Activated effector memory CD4-positive, alpha-beta T cell treated with Interleukin-2 at 50 U/mL for 16 hours (primary cell): ENCODE measurements around the gene DCUN1D2.
"Not testable (repeated sequence)": the region's sequence is repeated elsewhere in the genome, so short reads cannot be mapped to it uniquely, and the experiment has no call there.

ENCODE experiments used
- DNase-seq: peaks from one replicate; pipeline ENCODE4 v3.0.0-alpha.2; 2020

Gene DCUN1D2

GRCh38 chr13:113489171-113489548 is 1.4 kb downstream of the DCUN1D2 start:
- DNase-seq, result no peak

GRCh38 chr13:113488283-113488682 is 2.2 kb downstream of the DCUN1D2 start:
- DNase-seq, result no peak

DNA sequence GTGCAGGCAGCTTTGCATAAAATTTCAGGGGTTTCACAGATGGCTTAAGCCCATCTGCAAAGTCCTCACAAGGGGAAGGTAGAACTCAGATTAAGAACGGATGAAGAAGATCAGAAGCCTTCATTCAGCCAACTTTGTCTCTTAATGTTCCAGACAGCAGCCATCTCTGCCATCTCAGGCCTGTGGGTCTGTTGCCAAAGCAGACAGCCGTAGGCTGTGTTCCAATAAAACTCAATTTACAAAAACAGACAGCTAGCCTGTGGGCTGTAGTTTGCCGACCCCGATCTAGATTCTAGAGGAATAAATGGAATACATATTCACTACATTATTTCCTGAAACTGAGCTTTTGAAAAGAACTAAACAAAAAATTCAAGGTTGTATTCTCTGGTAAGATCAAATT is 3.8 kb downstream of the DCUN1D2 start:
- DNase-seq, result no peak

GRCh38 chr13:113485545-113485944 is 5.0 kb downstream of the DCUN1D2 start:
- DNase-seq, result no peak

DNA sequence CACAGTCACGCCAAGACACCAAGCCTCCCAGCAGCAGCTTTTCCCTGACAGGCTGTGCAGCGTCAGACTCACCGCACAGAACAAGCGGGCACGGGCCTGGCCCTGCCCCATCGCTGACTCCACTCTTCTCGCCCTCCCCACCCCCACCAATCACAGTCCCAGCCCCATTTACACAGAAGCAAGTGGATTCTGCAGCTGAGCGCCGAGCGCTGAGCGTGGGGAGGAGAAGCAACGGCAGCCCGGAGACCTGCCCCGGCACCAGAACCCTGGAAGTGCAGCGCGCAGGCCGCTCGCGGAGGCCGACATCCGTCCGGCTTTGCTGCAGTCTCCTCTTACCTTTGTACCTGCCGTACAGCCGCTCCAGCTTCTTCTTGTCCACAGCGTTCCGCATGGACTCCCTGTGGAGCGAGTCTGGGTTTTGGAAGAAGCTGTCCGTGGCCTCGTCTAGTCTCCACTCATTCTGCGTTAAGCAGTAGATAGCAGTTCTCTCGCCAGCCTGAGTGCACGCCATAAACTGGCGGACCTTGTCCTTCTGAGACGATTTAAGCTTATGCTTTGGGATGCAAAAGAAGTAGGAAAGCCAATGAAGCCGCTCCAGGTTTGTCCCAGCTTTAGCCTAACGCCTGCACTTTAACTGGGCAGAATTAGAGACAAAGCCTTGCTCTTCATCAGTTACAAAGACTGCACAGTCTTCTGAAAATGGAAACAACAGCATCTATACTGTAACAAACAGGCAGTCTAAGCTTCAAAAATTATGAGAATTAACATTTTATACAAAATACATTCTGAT is 6.8 kb downstream of the DCUN1D2 start:
- DNase-seq, result no peak

DNA sequence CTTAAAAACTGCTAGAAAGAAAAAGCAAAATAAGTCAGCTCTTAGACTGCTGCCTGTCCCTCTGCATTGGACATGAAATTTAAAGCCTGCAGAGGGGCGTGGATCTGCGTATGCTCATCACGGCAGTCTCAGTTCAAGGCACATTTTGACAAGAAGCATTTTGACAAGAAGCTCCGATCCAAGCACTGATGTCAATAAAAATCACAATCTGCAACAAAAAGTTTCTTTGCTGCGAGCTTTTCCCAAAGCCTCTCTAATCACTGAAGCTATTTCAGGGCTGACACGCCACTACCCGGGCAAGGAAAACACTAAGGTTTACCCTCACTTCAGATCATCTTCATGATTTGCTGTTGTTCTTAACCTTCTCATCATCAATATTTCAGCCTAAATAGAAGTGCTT is 7.4 kb downstream of the DCUN1D2 start:
- DNase-seq, result no peak

DNA sequence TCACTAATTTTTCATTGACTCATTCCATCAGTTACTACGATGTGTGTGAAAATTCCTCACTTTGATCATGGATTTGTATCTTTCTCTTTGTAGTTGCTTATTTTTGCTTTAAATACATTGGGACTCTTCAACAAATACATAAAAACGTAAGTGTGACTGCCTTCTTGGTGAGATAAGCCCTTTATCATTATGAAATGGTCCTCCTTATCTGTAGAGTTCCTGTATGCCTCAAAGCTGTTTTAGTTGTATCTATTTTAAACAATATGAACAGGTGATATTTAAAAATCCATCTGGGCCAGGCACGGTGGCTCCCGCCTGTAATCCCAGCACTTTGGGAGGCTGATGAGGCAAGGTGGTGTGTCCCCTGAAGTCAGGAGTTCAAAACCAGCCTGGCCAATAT is 11.3 kb downstream of the DCUN1D2 start:
- no peak for DNase-seq

GRCh38 chr13:113477724-113478123 is 12.8 kb downstream of the DCUN1D2 start:
- no peak for DNase-seq

GRCh38 chr13:113476811-113477210 is 13.7 kb downstream of the DCUN1D2 start:
- DNase-seq, result no peak

GRCh38 chr13:113475911-113476310 is 14.6 kb downstream of the DCUN1D2 start:
- no peak for DNase-seq

DNA sequence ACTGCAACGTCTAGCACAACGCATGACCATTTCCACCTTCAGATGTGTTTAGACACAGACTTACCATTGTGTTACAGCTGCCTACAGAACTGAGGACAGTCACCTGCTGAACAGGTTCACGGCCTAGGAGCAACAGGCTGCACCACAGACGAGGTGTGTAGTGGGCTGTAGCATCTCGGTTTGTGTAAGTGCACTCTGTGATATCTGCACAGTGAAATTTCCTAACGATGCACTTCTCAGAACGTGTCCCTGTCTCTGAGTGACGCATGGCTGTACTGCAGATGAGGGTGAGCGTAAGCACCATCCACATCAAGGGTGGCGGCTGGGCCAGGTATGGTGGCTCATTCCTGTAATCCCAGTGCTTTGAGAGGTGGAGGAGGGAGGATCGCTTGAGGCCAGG is 15.2 kb downstream of the DCUN1D2 start:
- DNase-seq, result no peak

GRCh38 chr13:113474179-113474578 is 16.3 kb downstream of the DCUN1D2 start:
- no peak for DNase-seq

DNA sequence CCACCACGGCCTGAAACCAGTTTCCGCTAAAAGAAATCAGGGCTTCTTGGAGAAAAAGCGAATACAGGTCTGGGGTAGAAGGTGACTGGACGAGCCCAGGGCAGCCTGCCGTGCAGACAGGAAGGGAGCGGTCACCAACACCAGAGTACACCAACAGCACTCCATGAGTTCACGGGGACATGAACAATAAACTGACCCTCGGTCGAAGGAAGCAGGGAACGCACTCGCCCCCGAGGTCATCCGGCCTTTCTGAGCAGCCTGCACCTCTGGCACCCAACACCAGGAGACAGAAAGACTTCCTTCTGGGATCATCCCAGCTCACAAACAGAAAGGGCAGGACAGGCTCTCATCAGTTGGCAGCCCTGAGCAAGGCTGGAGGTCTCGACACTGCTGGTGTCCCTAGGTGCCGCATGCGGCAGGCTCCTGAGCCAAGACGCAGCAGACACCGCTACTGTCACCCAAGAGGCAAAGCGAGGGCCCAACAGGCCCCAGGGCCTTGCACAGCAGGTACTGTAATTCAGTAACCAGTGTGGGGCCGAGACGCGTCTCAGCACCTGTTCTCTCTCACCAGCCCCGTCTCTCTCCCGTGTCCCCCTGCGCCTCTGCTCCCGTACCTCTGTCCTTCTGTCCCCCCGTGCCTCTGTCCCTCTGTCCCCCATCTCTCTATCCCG is 18.0 kb downstream of the DCUN1D2 start:
- no peak for DNase-seq

- no peak for DNase-seq
These were observed 18.7 kb downstream of the DCUN1D2 start for GRCh38 chr13:113471844-113472243.

DNA sequence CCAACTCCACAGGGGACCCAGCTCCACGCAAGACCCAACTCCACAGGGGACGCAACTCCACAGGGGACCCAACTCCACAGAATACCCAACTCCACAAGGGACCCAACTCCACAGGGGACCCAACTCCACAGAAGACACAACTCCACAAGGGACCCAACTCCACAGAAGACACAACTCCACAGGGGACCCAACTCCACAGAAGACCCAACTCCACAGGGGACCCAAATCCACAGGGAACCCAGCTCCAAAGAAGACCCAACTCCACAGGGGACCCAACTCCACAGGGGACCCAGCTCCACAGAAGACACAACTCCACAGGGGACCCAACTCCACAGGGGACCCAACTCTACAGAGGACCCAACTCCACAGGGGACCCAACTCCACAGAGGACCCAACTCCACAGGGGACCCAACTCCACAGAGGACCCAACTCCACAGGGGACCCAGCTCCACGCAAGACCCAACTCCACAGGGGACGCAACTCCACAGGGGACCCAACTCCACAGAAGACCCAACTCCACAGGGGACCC is 19.8 kb downstream of the DCUN1D2 start:
- DNase-seq, result not testable (repeated sequence)

DNA sequence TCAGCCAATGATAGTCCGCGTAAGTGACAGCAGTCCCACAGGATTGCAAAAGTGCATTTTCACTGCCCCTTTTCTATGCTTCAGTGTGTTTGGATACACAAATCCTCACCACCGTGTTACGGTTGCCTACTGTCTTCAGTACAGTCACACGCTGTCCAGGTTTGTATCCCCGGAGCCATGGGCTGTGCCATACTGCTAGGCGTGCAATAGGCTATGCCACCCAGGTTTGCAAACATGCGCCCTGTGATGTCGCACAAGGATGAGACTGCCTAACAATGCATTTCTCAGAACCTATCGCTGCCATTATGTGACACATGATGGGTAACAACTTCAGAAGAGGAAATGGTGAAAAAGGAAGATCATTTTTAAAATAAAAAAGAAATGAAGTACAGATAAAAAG is 20.4 kb downstream of the DCUN1D2 start:
- DNase-seq, result no peak

GRCh38 chr13:113469582-113469981 is 20.9 kb downstream of the DCUN1D2 start:
- DNase-seq, result no peak

- no peak for DNase-seq
These were observed 21.9 kb downstream of the DCUN1D2 start for GRCh38 chr13:113468472-113469201.

DNA sequence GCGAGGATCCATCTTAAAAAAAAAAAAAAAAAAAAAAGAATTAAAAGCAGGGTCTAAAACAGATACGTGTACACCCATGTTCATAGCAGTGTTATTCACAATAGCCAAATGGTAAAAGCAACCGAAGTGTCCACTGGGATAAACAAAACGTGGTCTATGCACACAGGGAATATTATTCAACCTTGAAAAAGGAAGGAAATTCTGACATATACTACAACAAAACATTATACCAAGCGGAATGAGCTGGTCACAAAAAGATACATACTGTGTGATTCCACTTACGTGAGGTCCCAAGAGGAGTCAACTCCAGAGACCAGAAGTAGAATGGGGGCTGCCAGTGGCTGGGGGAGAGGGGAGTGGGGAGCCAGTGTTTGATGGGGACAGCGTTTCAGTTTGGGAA is 22.5 kb downstream of the DCUN1D2 start:
- DNase-seq, result no peak

GRCh38 chr13:113466383-113466782 is 24.1 kb downstream of the DCUN1D2 start:
- no peak for DNase-seq

DNA sequence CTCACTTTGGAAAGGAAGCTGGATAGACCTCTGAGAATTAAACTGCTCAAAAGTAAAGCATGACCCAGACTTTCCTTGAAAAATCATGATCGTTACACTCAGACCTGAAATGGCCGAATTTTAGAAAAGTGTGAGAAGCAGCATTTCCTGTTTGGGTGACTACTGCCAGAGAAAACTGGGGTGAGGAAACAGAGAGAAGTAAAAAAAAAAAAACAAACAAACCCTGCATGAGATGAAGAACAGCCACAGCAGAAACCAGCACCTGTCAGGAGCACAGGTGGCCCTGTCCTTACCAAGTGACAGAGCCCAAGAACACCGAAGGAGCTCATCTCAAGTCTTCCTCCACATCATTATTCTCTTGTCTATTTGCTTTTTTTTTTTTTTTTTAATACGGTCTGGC is 25.2 kb downstream of the DCUN1D2 start:
- DNase-seq, result no peak

DNA sequence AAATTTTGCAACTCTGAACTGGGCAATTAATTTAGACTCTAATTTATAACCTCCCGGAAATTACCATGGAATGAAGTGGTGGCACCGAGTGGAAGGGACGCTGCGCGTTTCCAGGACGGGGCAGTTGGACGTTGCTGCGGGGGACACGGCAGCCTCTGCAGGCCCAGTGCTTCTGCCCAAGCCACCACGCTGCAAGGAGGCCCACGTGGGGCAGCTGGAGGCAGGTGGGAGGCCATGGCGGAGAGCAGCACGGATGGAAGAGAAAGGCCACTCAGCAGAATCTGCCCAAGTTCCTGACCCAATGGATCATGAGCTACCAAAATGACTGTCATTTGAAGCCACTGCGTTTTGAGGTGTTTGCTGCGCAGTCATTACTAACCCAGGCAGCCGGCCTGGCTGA is 26.0 kb downstream of the DCUN1D2 start:
- DNase-seq, result no peak

DNA sequence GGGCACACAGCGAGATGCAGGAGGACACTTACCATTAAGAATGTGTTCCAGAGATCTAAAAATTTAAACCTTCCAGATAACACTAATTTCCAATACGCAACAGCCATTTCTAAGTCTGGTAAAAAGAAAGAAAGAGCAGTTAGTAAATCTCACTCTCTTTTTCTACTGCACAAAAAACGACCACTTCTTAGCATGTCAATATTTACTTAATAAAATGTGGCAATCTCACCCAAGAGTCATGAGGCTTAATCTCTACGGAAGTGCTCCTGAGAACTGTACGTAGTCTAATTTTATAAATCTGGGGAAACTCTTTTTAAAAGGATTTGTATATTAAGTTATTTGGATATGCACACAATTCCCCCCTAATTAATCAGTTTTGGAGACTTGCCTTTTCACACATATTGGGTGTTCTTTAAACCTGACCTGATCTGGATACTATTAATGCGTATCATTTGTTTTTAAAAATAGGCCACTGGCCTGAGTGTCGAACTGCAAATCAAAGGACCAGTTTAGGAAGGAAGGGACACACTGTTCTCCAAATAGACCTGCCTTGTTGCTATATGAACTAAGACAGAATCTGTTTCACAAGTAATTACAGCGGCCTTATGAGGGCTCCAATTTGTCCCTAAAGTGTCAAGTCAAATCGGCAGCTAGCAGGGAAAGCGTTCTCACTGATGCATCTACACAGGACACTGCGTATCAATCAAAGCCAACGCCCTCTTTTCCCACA is 29.3 kb downstream of the DCUN1D2 start:
- DNase-seq, result no peak
